ENCODE measurements around the gene ASCL1.
A peak's percentile ranks its signal among the peaks of the same experiment; 100 is the strongest.

ASCL1 gene

GRCh38 chr12:102957339-102958050 is at the start of gene ASCL1:
ASCL1 (plus strand) TSS chr12:102957674; CDS start chr12:102958245, 571 bp downstream.
- peak; percentile 17 for DNase-seq

GRCh38 chr12:102907918-102908317 is 49.6 kb upstream of the ASCL1 start:
- DNase-seq = no peak

- no peak for DNase-seq
Observed at GRCh38 chr12:102910137-102910536, 47.3 kb upstream of the ASCL1 start.

- no peak for DNase-seq
Observed at GRCh38 chr12:102910792-102911191, 46.7 kb upstream of the ASCL1 start.

GRCh38 chr12:102911320-102911719 is 46.2 kb upstream of the ASCL1 start:
- DNase-seq = no peak

- DNase-seq = no peak
Observed at GRCh38 chr12:102912258-102912657, 45.2 kb upstream of the ASCL1 start.

GRCh38 chr12:102913453-102914226 is 43.8 kb upstream of the ASCL1 start:
- DNase-seq = no peak

GRCh38 chr12:102916252-102917025 is 41.0 kb upstream of the ASCL1 start:
- no peak for DNase-seq

- no peak for DNase-seq
Observed at GRCh38 chr12:102917026-102917787, 40.3 kb upstream of the ASCL1 start, which contains the start of gene PAH. PAH (minus strand) TSS chr12:102917244; CDS start chr12:102917130, 114 bp downstream.

- no peak for DNase-seq
Observed at GRCh38 chr12:102918840-102919239, 38.6 kb upstream of the ASCL1 start.

GRCh38 chr12:102920271-102920670 is 37.2 kb upstream of the ASCL1 start:
- DNase-seq = no peak

- no peak for DNase-seq
Observed at GRCh38 chr12:102921240-102921639, 36.2 kb upstream of the ASCL1 start.

- no peak for DNase-seq
Observed at GRCh38 chr12:102927220-102927619, 30.3 kb upstream of the ASCL1 start.

GRCh38 chr12:102933168-102933567 is 24.3 kb upstream of the ASCL1 start:
- DNase-seq = no peak

- DNase-seq = no peak
Observed at GRCh38 chr12:102939059-102939458, 18.4 kb upstream of the ASCL1 start.

- DNase-seq = no peak
Observed at GRCh38 chr12:102939670-102940222, 17.7 kb upstream of the ASCL1 start.

GRCh38 chr12:102946042-102946441 is 11.4 kb upstream of the ASCL1 start:
- no peak for DNase-seq

- peak; percentile 67 for DNase-seq
Observed at GRCh38 chr12:102948941-102949352, 8.5 kb upstream of the ASCL1 start.

- no peak for DNase-seq
Observed at GRCh38 chr12:102950107-102950949, 7.1 kb upstream of the ASCL1 start.

- no peak for DNase-seq
Observed at GRCh38 chr12:102950950-102951619, 6.4 kb upstream of the ASCL1 start.

- DNase-seq = no peak
Observed at GRCh38 chr12:102951841-102952240, 5.6 kb upstream of the ASCL1 start.

Measured in NCI-H1694 (cell line).